ENCODE data around the gene CTNNA1. TPM values are rescaled to one million over a fixed set of nuclear protein-coding genes. Genes with fewer than 3 reads are reported as not detected.
"Not testable (repeated sequence)": the region's sequence is repeated elsewhere in the genome, so short reads cannot be mapped to it uniquely, and the experiment has no call there.

CTNNA1 gene
- polyA plus RNA-seq, 1 of the 3 experiments (the other 2 are of a cell fraction): 130 TPM

GRCh38 chr5:138920181-138920580 lies 167.0 kb downstream of the CTNNA1 start (continued):
- TF ChIP-seq CTCF (IDR thresholded peaks at IDR 0.05): no peak
- TF ChIP-seq CHD2 (IDR thresholded peaks at IDR 0.05; ENCODE audit: low read length, partially characterized antibody): no peak
- no peak for TF ChIP-seq MXI1 (IDR thresholded peaks at IDR 0.05; ENCODE audit: low read depth, low read length)

GRCh38 chr5:138921362-138921761 lies 168.1 kb downstream of the CTNNA1 start:
- CTCF ChIA-PET; H3K4me2 ChIP-seq; POLR2A ChIA-PET; H3K9me2 ChIP-seq; H3K9ac ChIP-seq; H3K27ac ChIP-seq (ENCODE audit: low read depth in 2 of 2, low read length in 1 of 2); H3K27me3 ChIP-seq (ENCODE audit: insufficient read depth); H2AFZ ChIP-seq (ENCODE audit: low read depth); DNase-seq; H3K9me3 ChIP-seq; H3K4me3 ChIP-seq (ENCODE audit: low read depth in 2 of 2, low read length in 1 of 2); H3K4me1 ChIP-seq (ENCODE audit: control insufficient read depth in 1 of 2, insufficient read depth in 2 of 2, low read depth in 1 of 2, low read length in 1 of 2): not testable (repeated sequence)
- peaks cover 41% of the 10 kb centered on the region for H3K79me2 ChIP-seq (ENCODE audit: insufficient read depth)
- H3K36me3 ChIP-seq (replicated peaks in 1 of 2; ENCODE audit: control insufficient read depth in 1 of 2, insufficient read depth in 2 of 2, low read length in 1 of 2): peaks cover 24 to 59% of the 10 kb centered on the region in 2 experiments
- peaks cover 29% of the 10 kb centered on the region for H4K20me1 ChIP-seq (ENCODE audit: insufficient read depth)
- 79% methylated on average over 2 of the region's 2 CpGs for WGBS (ENCODE audit: low lambda C conversion rate)
- H3F3A ChIP-seq (replicated peaks; ENCODE audit: insufficient read depth): peaks cover 17% of the 10 kb centered on the region

GRCh38 chr5:138922494-138922893 lies 169.3 kb downstream of the CTNNA1 start:
- no peak for DNase-seq
- POLR2A ChIA-PET: no interaction called here
- Histone ChIP-seq H3K4me1 (ENCODE audit: control insufficient read depth in 1 of 2, insufficient read depth in 2 of 2, low read depth in 1 of 2, low read length in 1 of 2) (peaks cover 6 to 13% of the 10 kb centered on the region in 2 experiments; a peak in 3 of 4 replicates), H3K9me3 (no peaks in the 10 kb centered on the region), H3K27ac (ENCODE audit: low read depth in 2 of 2, low read length in 1 of 2) (no peak overlapping the region), H3K4me3 (ENCODE audit: low read depth in 2 of 2, low read length in 1 of 2) (no peak overlapping the region), H2AFZ (ENCODE audit: low read depth) (no peak overlapping the region), H3K36me3 (replicated peaks in 1 of 2; ENCODE audit: control insufficient read depth in 1 of 2, insufficient read depth in 2 of 2, low read length in 1 of 2) (peaks cover 29 to 50% of the 10 kb centered on the region in 2 experiments), H3K79me2 (ENCODE audit: insufficient read depth) (peaks cover 41% of the 10 kb centered on the region), H3K9ac (no peak overlapping the region), H4K20me1 (ENCODE audit: insufficient read depth) (peaks cover 29% of the 10 kb centered on the region), H3K9me2 (no peaks in the 10 kb centered on the region), H3K4me2 (no peak overlapping the region), H3K27me3 (ENCODE audit: insufficient read depth) (no peaks in the 10 kb centered on the region), H3F3A (replicated peaks; ENCODE audit: insufficient read depth) (peaks cover 9% of the 10 kb centered on the region)
- TF ChIP-seq RFX5 (IDR thresholded peaks at IDR 0.05; ENCODE audit: low read length) (no peak), MXI1 (IDR thresholded peaks at IDR 0.05; ENCODE audit: low read depth, low read length) (no peak), SMC3 (IDR thresholded peaks at IDR 0.05; ENCODE audit: low read depth, low read length) (no peak), NRF1 (IDR thresholded peaks at IDR 0.05; ENCODE audit: low read depth, low read length) (no peak), ZBTB33 (IDR thresholded peaks at IDR 0.05; ENCODE audit: borderline replicate concordance, low read depth) (no peak), IRF3 (IDR thresholded peaks at IDR 0.05; ENCODE audit: low read depth, low read length) (no peak), CTCF (IDR thresholded peaks at IDR 0.05) (no peak), RCOR1 (IDR thresholded peaks at IDR 0.05; ENCODE audit: low read length) (no peak), FOSL2 (IDR thresholded peaks at IDR 0.05; ENCODE audit: borderline replicate concordance, low read depth) (no peak), POLR2AphosphoS5 (IDR thresholded peaks at IDR 0.05; ENCODE audit: low read depth, low read length) (no peak), TAF1 (IDR thresholded peaks at IDR 0.05; ENCODE audit: borderline replicate concordance, low read depth, low read length) (no peak), FOXJ3 (CRISPR knock-in tag; IDR thresholded peaks at IDR 0.05) (no peak), GABPA (IDR thresholded peaks at IDR 0.05; ENCODE audit: low read depth) (no peak), TEAD4 (IDR thresholded peaks at IDR 0.05; ENCODE audit: borderline replicate concordance, insufficient read depth) (no peak), YY1 (IDR thresholded peaks at IDR 0.05; ENCODE audit: low read depth) (no peak)
- WGBS (ENCODE audit: low lambda C conversion rate): 100% methylated on average over 2 of the region's 2 CpGs
- CTCF ChIA-PET: no interaction called here

All from SK-N-SH (cell line).